ENCODE measurements around the gene HPGD. TPM values are rescaled to one million over a fixed set of nuclear protein-coding genes. Genes with fewer than 3 reads are reported as not detected.
"Not testable (repeated sequence)": the region's sequence is repeated elsewhere in the genome, so short reads cannot be mapped to it uniquely, and the experiment has no call there.

Gene HPGD
- total RNA-seq, 3 donors from 2014 or later = 0.53 to 1.9 (median 1.8) TPM

DNA sequence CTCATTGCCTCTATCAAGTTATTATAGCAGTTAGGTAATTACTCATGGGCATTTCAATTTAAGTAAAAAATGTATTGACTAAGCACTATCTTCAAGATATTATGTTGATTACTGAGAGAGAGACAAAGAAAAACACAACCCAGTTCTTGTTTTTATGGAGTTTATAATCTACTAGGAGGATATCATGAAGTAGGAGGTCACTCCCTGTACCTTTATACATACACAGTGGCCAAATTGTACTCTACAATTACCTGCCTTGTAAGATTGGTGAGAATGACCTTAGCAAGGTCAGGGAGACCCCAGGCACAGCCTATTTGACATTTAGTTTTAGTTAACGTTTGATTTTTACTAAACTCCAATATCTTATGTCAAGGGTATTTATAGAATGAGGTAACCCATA, 5.5 kb downstream of the HPGD start:
- H3K4me1 Mint-ChIP-seq (ENCODE audit: low read depth) = peaks cover 8% of the 10 kb centered on the region
- H3K36me3 Mint-ChIP-seq (ENCODE audit: insufficient read depth) = no peaks in the 10 kb centered on the region
- DNase-seq (no peak), ATAC-seq (no peak)
- H3K9me3 Mint-ChIP-seq = peaks cover 4% of the 10 kb centered on the region
- peaks cover 7% of the 10 kb centered on the region for H3K27me3 Mint-ChIP-seq (ENCODE audit: low read depth)
- H3K4me3 Mint-ChIP-seq = no peak overlapping the region

DNA sequence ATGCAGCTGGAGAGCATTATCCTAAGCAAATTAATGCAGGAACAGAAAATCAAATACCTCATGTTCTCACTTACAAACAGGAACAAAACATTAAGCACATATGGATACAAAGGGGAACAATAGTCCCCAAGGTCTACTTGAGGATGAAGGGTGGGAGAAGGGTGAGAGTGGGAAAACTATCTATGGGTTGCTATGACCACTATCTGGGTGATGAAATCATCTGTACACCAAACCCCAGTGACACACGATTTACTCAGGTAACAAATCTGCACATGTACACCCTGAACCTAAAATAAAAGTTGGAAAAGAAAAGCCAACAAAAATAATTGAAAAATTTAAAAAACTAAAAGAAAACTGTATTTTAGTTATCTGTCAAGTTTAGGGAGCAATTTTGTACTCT, 5.9 kb downstream of the HPGD start:
- no peak overlapping the region for H3K4me3 Mint-ChIP-seq
- peaks cover 8% of the 10 kb centered on the region for H3K4me1 Mint-ChIP-seq (ENCODE audit: low read depth)
- no peak for DNase-seq
- H3K27me3 Mint-ChIP-seq (ENCODE audit: low read depth) = peaks cover 7% of the 10 kb centered on the region
- peaks cover 4% of the 10 kb centered on the region for H3K9me3 Mint-ChIP-seq
- no peak for ATAC-seq
- no peaks in the 10 kb centered on the region for H3K36me3 Mint-ChIP-seq (ENCODE audit: insufficient read depth)

DNA sequence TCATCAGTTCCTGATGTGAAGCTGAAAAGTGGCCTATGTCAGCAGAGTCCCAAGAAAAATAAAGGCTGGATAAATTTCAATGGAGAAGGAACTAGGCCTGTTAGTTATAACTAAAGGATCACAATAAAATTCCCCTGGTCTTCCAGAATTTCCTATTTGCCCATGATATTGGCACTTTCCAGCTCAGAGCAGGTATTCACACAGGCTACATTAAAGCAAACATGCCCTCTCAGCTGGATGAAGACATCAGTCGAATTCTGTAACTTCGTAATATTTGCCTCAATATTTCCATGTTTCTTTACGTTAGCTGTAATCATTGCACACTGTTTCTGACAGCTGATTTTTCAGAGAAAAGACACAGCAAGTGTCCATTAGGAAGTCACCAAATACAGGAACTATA, 9.5 kb downstream of the HPGD start:
- Mint-ChIP-seq H3K36me3 (ENCODE audit: insufficient read depth) (no peaks in the 10 kb centered on the region), H3K9me3 (no peaks in the 10 kb centered on the region), H3K27me3 (ENCODE audit: low read depth) (no peaks in the 10 kb centered on the region), H3K4me3 (no peak overlapping the region), H3K4me1 (ENCODE audit: low read depth) (no peaks in the 10 kb centered on the region)
- no peak for DNase-seq
- no peak for ATAC-seq

DNA sequence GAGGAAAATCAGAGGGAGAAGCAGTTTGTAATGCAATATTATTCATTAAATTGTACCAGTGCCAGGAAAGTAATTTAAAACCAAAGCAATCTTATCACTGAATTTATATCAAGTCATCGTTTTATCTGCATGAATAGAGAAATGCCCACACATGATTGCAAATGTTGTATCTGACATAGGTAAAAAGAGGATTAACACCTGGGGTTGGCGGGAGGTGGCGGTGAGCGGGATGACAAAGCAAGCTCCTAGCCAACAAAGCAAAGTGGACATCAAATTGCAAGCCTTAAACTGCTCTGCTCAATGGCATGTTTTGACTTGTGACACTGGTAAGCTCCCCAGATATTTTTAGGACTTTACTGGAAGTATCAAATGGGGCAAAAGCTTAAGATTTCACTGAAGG, 16.4 kb downstream of the HPGD start:
- H3K4me1 Mint-ChIP-seq (ENCODE audit: low read depth) = no peaks in the 10 kb centered on the region
- DNase-seq (no peak), ATAC-seq (no peak)
- no peaks in the 10 kb centered on the region for H3K36me3 Mint-ChIP-seq (ENCODE audit: insufficient read depth)
- H3K9me3 Mint-ChIP-seq = no peaks in the 10 kb centered on the region
- H3K27me3 Mint-ChIP-seq (ENCODE audit: low read depth) = no peaks in the 10 kb centered on the region
- no peak overlapping the region for H3K4me3 Mint-ChIP-seq

DNA sequence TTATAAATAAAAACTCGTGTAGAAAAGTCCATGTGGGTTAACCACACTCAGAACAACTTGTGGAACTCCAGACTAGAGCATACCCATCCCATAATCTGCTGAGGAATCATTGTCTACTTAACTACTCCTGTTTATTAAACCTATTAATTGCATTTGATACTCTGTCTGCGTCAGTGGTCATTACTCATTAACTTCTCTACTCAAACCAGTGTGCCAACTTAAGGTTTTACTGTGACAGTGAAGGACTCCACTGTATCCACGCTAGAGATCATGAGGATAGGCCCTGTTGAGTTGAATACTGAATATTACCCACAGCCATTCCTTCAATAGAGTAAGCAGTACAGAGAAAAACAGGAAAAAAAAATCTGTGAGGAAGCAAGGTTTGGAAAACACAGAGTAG, 17.3 kb downstream of the HPGD start:
- H3K36me3 Mint-ChIP-seq (ENCODE audit: insufficient read depth) = no peaks in the 10 kb centered on the region
- H3K9me3 Mint-ChIP-seq = no peaks in the 10 kb centered on the region
- ATAC-seq = no peak
- no peak overlapping the region for H3K4me3 Mint-ChIP-seq
- DNase-seq = no peak
- H3K4me1 Mint-ChIP-seq (ENCODE audit: low read depth) = no peaks in the 10 kb centered on the region
- no peaks in the 10 kb centered on the region for H3K27me3 Mint-ChIP-seq (ENCODE audit: low read depth)

DNA sequence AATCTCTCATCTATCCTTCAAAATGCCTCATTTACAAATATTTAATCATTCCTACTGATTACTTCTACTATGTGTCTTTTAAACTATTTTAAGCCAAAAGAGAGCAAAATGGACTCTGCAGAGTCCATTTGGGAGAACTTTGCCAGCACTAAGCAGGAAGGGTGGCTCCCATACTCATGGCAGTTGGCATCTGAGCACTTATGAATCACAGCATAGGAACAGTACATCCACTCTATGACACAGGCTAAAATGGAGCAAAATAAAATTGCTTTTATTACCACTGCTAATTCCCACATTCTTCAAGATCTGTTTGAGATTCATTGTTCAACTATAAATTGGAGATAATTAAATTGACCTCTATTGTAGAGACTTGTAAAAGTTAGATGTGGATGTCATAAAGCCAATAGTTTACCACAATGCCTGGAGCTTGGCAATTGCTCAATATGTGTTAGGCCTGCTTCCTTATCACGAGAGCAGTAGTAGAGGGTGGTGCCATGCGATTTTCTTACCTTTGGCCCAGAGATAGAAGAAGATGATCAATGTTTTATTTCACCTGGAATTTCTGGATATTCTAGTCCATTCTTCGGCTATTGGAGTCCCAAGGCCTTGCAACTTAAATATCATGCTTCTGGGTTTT, 19.1 kb downstream of the HPGD start:
- Mint-ChIP-seq H3K4me3 (no peak overlapping the region), H3K4me1 (ENCODE audit: low read depth) (peaks cover under 1% of the 10 kb centered on the region), H3K27me3 (ENCODE audit: low read depth) (no peaks in the 10 kb centered on the region), H3K9me3 (no peaks in the 10 kb centered on the region), H3K36me3 (ENCODE audit: insufficient read depth) (no peaks in the 10 kb centered on the region)
- ATAC-seq (no peak), DNase-seq (no peak)

DNA sequence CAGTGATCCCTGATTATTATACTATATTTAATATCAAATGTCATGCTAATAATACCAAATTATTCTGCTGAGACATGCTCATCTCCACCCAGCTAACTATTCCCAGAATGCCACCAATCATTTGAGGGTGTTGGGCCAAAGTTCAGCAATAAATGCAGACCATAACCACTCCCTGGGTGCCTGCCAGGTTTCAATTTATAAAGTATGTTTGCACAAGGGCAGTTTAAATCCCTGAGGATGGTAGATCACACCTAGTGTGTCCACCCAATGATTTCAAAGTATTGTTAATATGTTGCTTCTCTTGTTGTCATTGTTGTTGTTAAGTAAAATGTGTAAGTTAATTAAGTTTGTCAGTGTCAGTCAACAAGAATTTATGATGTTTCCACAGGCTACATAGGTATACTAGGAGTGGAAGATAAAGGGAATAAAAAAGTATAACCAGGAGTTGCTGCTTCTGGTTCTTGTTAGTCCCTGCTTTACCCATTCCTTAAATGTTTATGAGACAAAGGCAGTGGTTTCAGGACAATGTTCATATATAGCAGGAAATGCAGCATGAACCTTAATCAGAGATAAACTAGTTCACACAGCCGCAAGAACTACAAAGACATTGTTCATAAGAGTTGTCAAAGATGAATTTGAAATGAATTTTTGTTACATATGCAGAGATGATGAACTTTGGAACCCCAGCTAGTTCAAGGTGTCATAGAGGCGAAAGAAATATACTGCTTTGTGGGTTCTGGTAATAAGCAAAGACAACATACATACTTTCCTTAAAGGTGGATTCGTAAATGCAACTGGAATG, 25.5 kb downstream of the HPGD start:
- DNase-seq (no peak), ATAC-seq (no peak)
- Mint-ChIP-seq H3K9me3 (no peaks in the 10 kb centered on the region), H3K27me3 (ENCODE audit: low read depth) (no peaks in the 10 kb centered on the region), H3K4me3 (no peak overlapping the region), H3K36me3 (ENCODE audit: insufficient read depth) (no peaks in the 10 kb centered on the region), H3K4me1 (ENCODE audit: low read depth) (peaks cover 5% of the 10 kb centered on the region)

DNA sequence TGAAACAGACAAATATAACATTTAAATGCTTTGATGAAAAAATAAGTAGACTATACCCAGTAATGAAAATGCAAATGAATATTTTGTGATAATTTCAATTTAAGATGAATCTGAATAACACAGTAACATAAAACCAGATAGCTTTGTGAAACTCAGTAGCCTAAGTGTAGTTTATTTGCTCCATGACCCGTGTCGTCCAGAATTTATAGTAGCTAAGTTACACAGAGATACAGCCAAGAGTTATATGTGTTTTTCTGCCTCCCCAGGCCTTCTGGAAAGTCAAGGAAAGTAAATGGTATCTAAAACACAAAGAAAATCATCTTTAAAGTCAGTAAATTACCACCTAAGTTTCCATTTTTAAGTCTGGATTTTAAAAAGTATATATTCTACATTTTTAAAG, 26.7 kb downstream of the HPGD start:
- Mint-ChIP-seq H3K36me3 (ENCODE audit: insufficient read depth) (no peaks in the 10 kb centered on the region), H3K4me3 (no peak overlapping the region), H3K4me1 (ENCODE audit: low read depth) (peaks cover 5% of the 10 kb centered on the region), H3K9me3 (no peaks in the 10 kb centered on the region), H3K27me3 (ENCODE audit: low read depth) (no peaks in the 10 kb centered on the region)
- no peak for ATAC-seq
- DNase-seq = no peak

DNA sequence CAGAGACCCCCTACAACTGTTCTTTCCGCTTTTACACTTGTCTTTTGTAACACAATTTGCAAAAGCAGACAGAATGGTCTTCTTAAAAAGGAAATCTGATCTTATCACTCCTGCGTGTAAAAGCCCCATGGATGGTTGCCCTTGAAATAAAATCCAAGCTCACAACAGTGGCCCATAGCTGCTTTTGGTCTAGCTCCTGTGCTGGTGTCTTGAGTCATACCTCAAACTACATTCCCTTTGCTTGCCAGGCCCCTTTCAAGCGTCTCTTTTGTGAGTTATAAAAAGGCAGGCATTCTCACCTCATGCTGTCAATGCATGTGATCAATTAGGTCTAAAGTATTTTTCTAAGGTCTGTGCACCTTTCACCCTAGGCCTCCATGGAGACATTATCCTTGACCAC, 27.6 kb downstream of the HPGD start:
- no peak for ATAC-seq
- DNase-seq = no peak
- Mint-ChIP-seq H3K4me1 (ENCODE audit: low read depth) (peaks cover 5% of the 10 kb centered on the region), H3K9me3 (no peaks in the 10 kb centered on the region), H3K27me3 (ENCODE audit: low read depth) (no peaks in the 10 kb centered on the region), H3K4me3 (no peak overlapping the region), H3K36me3 (ENCODE audit: insufficient read depth) (no peaks in the 10 kb centered on the region)

DNA sequence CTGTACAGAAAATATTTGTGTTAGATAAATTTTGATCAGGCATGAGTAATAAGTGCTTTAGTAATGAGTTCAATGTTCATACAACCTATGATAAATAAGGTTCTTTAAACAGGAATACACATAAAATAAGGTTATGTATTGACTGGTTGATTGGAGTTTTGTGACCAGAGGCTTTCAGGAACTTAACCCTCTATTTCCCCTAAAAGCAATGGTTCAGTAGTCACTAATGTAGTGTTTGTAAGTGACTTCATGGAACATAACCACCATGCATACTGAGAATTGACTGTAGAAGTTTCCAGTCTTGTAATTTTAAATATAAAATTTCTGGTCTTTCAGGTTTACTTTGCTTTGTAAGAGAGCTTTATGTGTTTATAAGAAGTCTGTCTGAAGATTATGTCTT, 28.1 kb downstream of the HPGD start:
- H3K4me3 Mint-ChIP-seq = no peak overlapping the region
- H3K36me3 Mint-ChIP-seq (ENCODE audit: insufficient read depth) = no peaks in the 10 kb centered on the region
- ATAC-seq (no peak), DNase-seq (no peak)
- H3K9me3 Mint-ChIP-seq = no peaks in the 10 kb centered on the region
- no peaks in the 10 kb centered on the region for H3K27me3 Mint-ChIP-seq (ENCODE audit: low read depth)
- peaks cover 5% of the 10 kb centered on the region for H3K4me1 Mint-ChIP-seq (ENCODE audit: low read depth)

DNA sequence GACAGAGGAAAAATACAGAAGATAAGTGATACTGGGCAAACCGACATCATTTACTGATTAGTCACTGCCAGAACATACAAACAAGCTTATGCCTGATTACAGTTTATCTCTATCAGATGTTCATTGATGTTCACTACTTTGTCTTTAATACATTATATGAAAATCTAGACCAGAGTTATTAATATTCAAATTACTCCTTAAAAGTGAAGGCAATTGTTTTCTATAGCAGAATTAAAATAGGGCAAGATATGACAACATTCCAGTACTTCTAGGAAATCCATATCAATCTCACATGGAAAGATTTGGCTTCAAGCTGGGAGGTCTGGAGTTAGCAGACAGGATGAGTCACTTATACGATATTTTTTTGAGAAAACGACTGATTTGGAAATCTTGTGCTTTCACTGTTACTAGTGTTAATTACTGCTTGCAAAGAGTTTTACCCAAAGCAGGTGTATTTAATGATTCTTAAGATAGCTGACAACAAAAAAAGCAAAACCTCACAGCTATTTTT, 31.8 kb downstream of the HPGD start:
- no peak overlapping the region for H3K4me3 Mint-ChIP-seq
- ATAC-seq (no peak), DNase-seq (no peak)
- no peaks in the 10 kb centered on the region for H3K36me3 Mint-ChIP-seq (ENCODE audit: insufficient read depth)
- H3K4me1 Mint-ChIP-seq (ENCODE audit: low read depth) = no peaks in the 10 kb centered on the region
- no peaks in the 10 kb centered on the region for H3K9me3 Mint-ChIP-seq
- no peaks in the 10 kb centered on the region for H3K27me3 Mint-ChIP-seq (ENCODE audit: low read depth)

DNA sequence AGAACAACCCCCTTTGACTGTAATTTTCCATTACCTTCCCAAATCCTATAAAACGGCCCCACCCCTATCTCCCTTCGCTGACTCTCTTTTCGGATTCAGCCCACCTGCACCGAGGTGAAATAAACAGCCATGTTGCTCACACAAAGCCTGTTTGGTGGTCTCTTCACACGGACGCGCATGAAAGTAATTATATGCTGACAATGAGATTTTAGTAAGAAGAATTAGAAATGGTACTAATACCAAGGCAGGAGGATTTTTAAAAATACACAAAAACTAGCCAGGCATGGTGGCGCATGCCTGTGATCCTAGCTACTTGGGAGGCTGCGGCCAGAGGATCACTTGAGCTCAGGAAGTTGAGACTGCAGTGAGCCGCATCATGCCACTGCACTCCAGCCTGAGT, 33.9 kb downstream of the HPGD start:
- H3K9me3 Mint-ChIP-seq; H3K4me3 Mint-ChIP-seq; H3K27me3 Mint-ChIP-seq (ENCODE audit: low read depth); ATAC-seq; H3K36me3 Mint-ChIP-seq (ENCODE audit: insufficient read depth); H3K4me1 Mint-ChIP-seq (ENCODE audit: low read depth); DNase-seq: not testable (repeated sequence)

DNA sequence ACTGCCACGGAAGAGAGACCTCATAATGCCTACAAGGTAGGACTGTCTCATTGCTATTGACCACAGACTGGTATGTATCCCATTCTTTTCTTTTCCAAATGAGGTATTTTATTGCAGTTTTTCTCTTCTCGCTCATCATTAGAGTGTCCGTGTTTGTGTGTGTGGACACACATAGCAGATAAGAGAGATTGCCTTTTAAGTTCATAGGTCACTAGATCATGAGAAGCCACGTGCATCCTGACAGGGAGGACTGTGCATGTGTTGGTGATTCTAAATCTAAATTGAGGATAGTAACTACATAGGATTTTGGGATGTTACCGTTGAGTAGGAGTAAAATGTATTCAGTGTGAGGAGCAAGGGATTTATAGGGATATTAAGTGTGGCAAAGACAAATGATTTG, 37.3 kb downstream of the HPGD start:
- peaks cover 2% of the 10 kb centered on the region for H3K27me3 Mint-ChIP-seq (ENCODE audit: low read depth)
- no peaks in the 10 kb centered on the region for H3K4me1 Mint-ChIP-seq (ENCODE audit: low read depth)

DNA sequence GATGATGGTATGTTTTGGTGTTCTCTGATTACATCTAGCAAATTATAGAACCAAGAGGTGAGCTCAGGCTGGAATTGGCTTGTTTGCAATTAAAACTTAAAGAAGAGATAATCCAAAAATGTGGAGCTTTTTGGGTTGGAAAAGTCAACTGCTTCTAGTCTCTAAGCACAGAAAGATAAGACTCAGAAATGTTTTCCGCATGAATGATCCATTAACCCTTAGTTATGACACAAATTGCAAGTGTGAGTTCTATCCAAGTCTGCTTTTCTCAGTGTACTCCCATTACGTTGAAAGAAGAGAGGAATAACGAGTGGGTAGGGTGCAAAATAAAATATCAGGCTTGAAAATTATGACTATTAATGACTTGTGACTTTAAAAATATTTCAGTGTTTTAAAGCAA, 38.5 kb downstream of the HPGD start:
- ATAC-seq (no peak), DNase-seq (no peak)
- Mint-ChIP-seq H3K4me1 (ENCODE audit: low read depth) (no peaks in the 10 kb centered on the region), H3K36me3 (ENCODE audit: insufficient read depth) (no peaks in the 10 kb centered on the region), H3K4me3 (no peak overlapping the region), H3K9me3 (no peaks in the 10 kb centered on the region), H3K27me3 (ENCODE audit: low read depth) (peaks cover 2% of the 10 kb centered on the region)

More for the DNA sequence above, 37.3 kb downstream of the HPGD start:
- no peaks in the 10 kb centered on the region for H3K9me3 Mint-ChIP-seq
- no peak for DNase-seq
- H3K4me3 Mint-ChIP-seq = no peak overlapping the region
- no peaks in the 10 kb centered on the region for H3K36me3 Mint-ChIP-seq (ENCODE audit: insufficient read depth)
- no peak for ATAC-seq

DNA sequence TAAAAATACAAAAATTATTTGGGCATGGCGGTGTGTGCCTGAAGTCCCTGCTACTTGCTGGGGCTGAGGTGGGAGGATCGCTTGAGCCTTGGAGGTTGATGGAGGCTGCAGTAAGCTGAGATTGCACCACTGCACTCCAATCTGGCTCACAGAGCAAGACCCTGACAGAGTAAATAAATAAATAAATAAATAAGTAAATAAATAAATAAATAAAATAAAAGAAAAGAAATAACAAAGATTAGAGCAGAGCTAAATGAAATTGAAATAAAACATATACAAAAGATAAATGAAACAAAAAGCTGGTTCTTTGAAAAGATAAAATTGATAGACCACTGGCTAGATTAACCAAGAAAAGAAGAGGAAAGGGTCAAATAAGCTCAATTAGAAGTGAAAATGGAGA, 43.1 kb downstream of the HPGD start:
- Mint-ChIP-seq H3K36me3 (ENCODE audit: insufficient read depth) (no peaks in the 10 kb centered on the region), H3K27me3 (ENCODE audit: low read depth) (peaks cover 5% of the 10 kb centered on the region), H3K4me3 (no peak overlapping the region), H3K9me3 (no peaks in the 10 kb centered on the region), H3K4me1 (ENCODE audit: low read depth) (no peaks in the 10 kb centered on the region)
- no peak for DNase-seq
- ATAC-seq = no peak
